Fibroblast of lung (primary cell): ENCODE data around the gene PLXNB1. TPM values are rescaled to one million over a fixed set of nuclear protein-coding genes. Genes with fewer than 3 reads are reported as not detected.

Source experiments
- DNase-seq, 2 donors: peaks; one replicate each; pipeline versions ENCODE4 v3.0.0 to v3.0.0-alpha.2; 2010; ENCODE audit warnings: low read depth in 2 of 2
- H2AFZ ChIP-seq: 2 replicates; pipeline ENCODE4 v1.5.1; 2012; ENCODE audit warnings: low read length, control low read depth, inconsistent platforms
- H3K27ac ChIP-seq: 2 replicates; pipeline ENCODE4 v1.5.1; 2011; ENCODE audit warnings: low read length, control low read depth; ENCODE audit not compliant: insufficient read depth
- H3K27me3 ChIP-seq: 2 replicates; pipeline ENCODE4 v1.5.1; 2011; ENCODE audit warnings: mild to moderate bottlenecking, low read length; ENCODE audit not compliant: control insufficient read depth, insufficient read depth
- H3K36me3 ChIP-seq: 2 replicates; pipeline ENCODE4 v1.5.1; 2011; ENCODE audit warnings: low read length; ENCODE audit not compliant: control insufficient read depth, insufficient read depth
- H3K4me1 ChIP-seq: 2 replicates; pipeline ENCODE4 v1.5.1; 2011; ENCODE audit warnings: low read length; ENCODE audit not compliant: control insufficient read depth, insufficient read depth; ENCODE audit errors: extremely low read depth
- H3K4me2 ChIP-seq: 2 replicates; pipeline ENCODE4 v1.5.1; 2011; ENCODE audit warnings: low read length, control low read depth; ENCODE audit not compliant: insufficient read depth; ENCODE audit errors: extremely low read depth
- H3K4me3 ChIP-seq, 4 experiments: fragments of 200-600 bp in 1 of 4; sonication (generic) in 1 of 4; replicated peaks in 1 of 4; 2 replicates each; pipeline ENCODE4 v1.5.1; 2011 to 2016; ENCODE audit warnings: low read length in 4 of 4, low read depth in 3 of 4, mild to moderate bottlenecking in 3 of 4, control low read depth in 2 of 4, inconsistent platforms in 1 of 4, mixed read lengths in 1 of 4; ENCODE audit not compliant: insufficient read depth in 1 of 4; ENCODE audit errors: control extremely low read depth in 1 of 4
- H3K79me2 ChIP-seq: 2 replicates; pipeline ENCODE4 v1.5.1; 2012; ENCODE audit warnings: mild to moderate bottlenecking, low read length, inconsistent platforms; ENCODE audit not compliant: control insufficient read depth, insufficient read depth
- H3K9ac ChIP-seq: 2 replicates; pipeline ENCODE4 v1.5.1; 2011; ENCODE audit warnings: mild to moderate bottlenecking, low read length, control low read depth; ENCODE audit not compliant: insufficient read depth
- H3K9me3 ChIP-seq: 2 replicates; pipeline ENCODE4 v1.5.1; 2012; ENCODE audit warnings: low read depth, low read length; ENCODE audit not compliant: control insufficient read depth, insufficient read depth
- H4K20me1 ChIP-seq: 2 replicates; pipeline ENCODE4 v1.5.1; 2011; ENCODE audit warnings: low read length; ENCODE audit not compliant: control insufficient read depth, insufficient read depth; ENCODE audit errors: extremely low read depth
- CTCF ChIP-seq, 2 donors: IDR thresholded peaks in 1 of 2; conservative IDR thresholded peaks in 1 of 2; 1 replicate in 1 of 2; 2 replicates in 1 of 2; pipeline ENCODE4 v1.5.1; 2011 to 2012; ENCODE audit warnings: low read length in 2 of 2, control low read depth in 1 of 2, inconsistent platforms in 1 of 2, low read depth in 1 of 2, mild to moderate bottlenecking in 1 of 2
- EZH2 ChIP-seq: IDR thresholded peaks from 2 replicates; pipeline ENCODE4 v1.5.1; 2012; ENCODE audit warnings: low read length, control low read depth, mild to moderate bottlenecking; ENCODE audit errors: missing control alignments
- polyA plus RNA-seq, 2 donors: library from polyadenylated mRNA; depleted of rRNA in 1 of 2; stranded (reverse) in 1 of 2; unstranded in 1 of 2; fragments of >200 nt; gene quantifications; 2 replicates each; pipeline ENCODE4 v1.2.1, GENCODE V29; 2011 to 2012; ENCODE audit warnings: missing spikeins in 1 of 2
- total RNA-seq: library from RNA; depleted of rRNA; stranded (reverse); fragments of >200 nt; gene quantifications from 2 replicates; pipeline ENCODE4 v1.2.1, GENCODE V29; 2014

The PLXNB1 gene
- total and polyA plus RNA-seq, 2 donors (not counting 1 experiment from before 2014, with no cell fraction given): 12.8 to 44.6 TPM

- H3K9me3 ChIP-seq: no peaks in the 10 kb centered on the region
- H3K9ac ChIP-seq: no peak overlapping the region
- H3K4me1 ChIP-seq: peaks cover 4% of the 10 kb centered on the region
- no peak overlapping the region for H3K4me2 ChIP-seq
- no peak overlapping the region for H2AFZ ChIP-seq
- no peak for DNase-seq
- no peak for TF ChIP-seq EZH2
- no peak for TF ChIP-seq CTCF (conservative IDR thresholded peaks at IDR 0.05 in 1 of 2, IDR thresholded peaks at IDR 0.05 in 1 of 2; ENCODE audit: low read depth in 1 of 2, low read length in 2 of 2)
- H3K79me2 ChIP-seq: no peaks in the 10 kb centered on the region
- H3K27ac ChIP-seq: no peak overlapping the region
- H3K27me3 ChIP-seq: no peaks in the 10 kb centered on the region
- H3K4me3 ChIP-seq: no peak overlapping the region
- no peaks in the 10 kb centered on the region for H4K20me1 ChIP-seq
- H3K36me3 ChIP-seq: no peaks in the 10 kb centered on the region
Measured at GRCh38 chr3:48477959-48478520, 48.2 kb upstream of the PLXNB1 start.

GRCh38 chr3:48476426-48477053, 46.7 kb upstream of the PLXNB1 start:
- DNase-seq: no peak
- Histone ChIP-seq H3K9me3 (no peaks in the 10 kb centered on the region), H4K20me1 (no peaks in the 10 kb centered on the region), H3K27me3 (no peaks in the 10 kb centered on the region), H3K4me1 (peaks cover 4% of the 10 kb centered on the region), H3K4me3 (no peak overlapping the region), H3K27ac (no peak overlapping the region), H2AFZ (no peak overlapping the region), H3K4me2 (no peak overlapping the region), H3K79me2 (peaks cover 13% of the 10 kb centered on the region), H3K36me3 (no peaks in the 10 kb centered on the region), H3K9ac (no peak overlapping the region)
- no peak for TF ChIP-seq CTCF (conservative IDR thresholded peaks at IDR 0.05 in 1 of 2, IDR thresholded peaks at IDR 0.05 in 1 of 2; ENCODE audit: low read depth in 1 of 2, low read length in 2 of 2)
- TF ChIP-seq EZH2: no peak

- peaks cover 25% of the 10 kb centered on the region for H3K79me2 ChIP-seq
- H3K27ac ChIP-seq: no peak overlapping the region
- no peak overlapping the region for H3K4me3 ChIP-seq
- peaks cover 4% of the 10 kb centered on the region for H3K4me1 ChIP-seq
- no peaks in the 10 kb centered on the region for H3K27me3 ChIP-seq
- H3K36me3 ChIP-seq: peaks cover 2% of the 10 kb centered on the region
- DNase-seq: no peak
- no peak overlapping the region for H3K9ac ChIP-seq
- no peak overlapping the region for H3K4me2 ChIP-seq
- no peaks in the 10 kb centered on the region for H4K20me1 ChIP-seq
- H2AFZ ChIP-seq: no peak overlapping the region
- no peaks in the 10 kb centered on the region for H3K9me3 ChIP-seq
- TF ChIP-seq CTCF (conservative IDR thresholded peaks at IDR 0.05 in 1 of 2, IDR thresholded peaks at IDR 0.05 in 1 of 2; ENCODE audit: low read depth in 1 of 2, low read length in 2 of 2): no peak
- no peak for TF ChIP-seq EZH2
Measured at GRCh38 chr3:48475188-48475587, 45.3 kb upstream of the PLXNB1 start.
